Naive thymus-derived CD4-positive, alpha-beta T cell (primary cell): Measurements from ENCODE around the gene SMC1A. TPM values are rescaled to one million over a fixed set of nuclear protein-coding genes. Genes with fewer than 3 reads are reported as not detected.

ENCODE experiments used
- ATAC-seq: fragments of 150-1000 bp; cut with Tn5 transposase; 2 replicates; pipeline ENCODE4 v1.10.0; 2021; ENCODE audit warnings: mild to moderate bottlenecking, moderate library complexity
- CTCF ChIA-PET: fragments of 350-600 bp; sonication (Branson Sonifier 250); formaldehyde crosslinking; loops from one replicate; lab custom pipeline; 2021; ENCODE audit warnings: antibody characterized with exemption; lab: Charles Lee
- POLR2A ChIA-PET: fragments of 350-600 bp; sonication (Branson Sonifier 250); formaldehyde crosslinking; loops from one replicate; lab custom pipeline; 2021; ENCODE audit warnings: antibody characterized with exemption, inconsistent platforms; lab: Charles Lee
- DNase-seq, 9 donors: peaks; one replicate each; pipeline versions ENCODE4 v3.0.0 to v3.0.0-alpha.2; 2020 to 2022; ENCODE audit warnings: mixed read lengths in 1 of 9
- H3K27ac ChIP-seq: one replicate; pipeline ENCODE4 v1.7.0; 2013; ENCODE audit warnings: mild to moderate bottlenecking, low read depth, low read length, moderate library complexity
- H3K27me3 ChIP-seq, 2 donors: one replicate each; pipeline ENCODE4 v1.7.0; 2013; ENCODE audit warnings: low read length in 2 of 2, mild to moderate bottlenecking in 2 of 2, moderate library complexity in 2 of 2; ENCODE audit not compliant: control insufficient read depth in 2 of 2, insufficient read depth in 2 of 2
- H3K36me3 ChIP-seq, 3 experiments: 1 replicate in 2 of 3; 2 replicates in 1 of 3; pipeline ENCODE4 v1.7.0; 2013; ENCODE audit warnings: low read length in 3 of 3, mild to moderate bottlenecking in 3 of 3, moderate library complexity in 1 of 3; ENCODE audit not compliant: insufficient read depth in 3 of 3, control insufficient read depth in 2 of 3
- H3K4me1 ChIP-seq, 2 donors: one replicate each; pipeline ENCODE4 v1.7.0; 2013; ENCODE audit warnings: low read length in 2 of 2, mild to moderate bottlenecking in 2 of 2, moderate library complexity in 1 of 2; ENCODE audit not compliant: control insufficient read depth in 2 of 2, insufficient read depth in 2 of 2
- H3K4me3 ChIP-seq: 2 replicates; pipeline ENCODE4 v1.7.0; 2013; ENCODE audit warnings: mild to moderate bottlenecking, low read length
- H3K9me3 ChIP-seq, 3 experiments: 1 replicate in 2 of 3; 2 replicates in 1 of 3; pipeline ENCODE4 v1.7.0; 2013; ENCODE audit warnings: low read length in 3 of 3; ENCODE audit not compliant: control insufficient read depth in 2 of 3
- H3K27ac Mint-ChIP-seq, 9 donors: one replicate each; pipeline ENCODE4 v1.8.0; 2020 to 2022; ENCODE audit warnings: mixed read lengths in 9 of 9, mild to moderate bottlenecking in 8 of 9, moderate library complexity in 5 of 9, inconsistent platforms in 2 of 9
- H3K27me3 Mint-ChIP-seq, 5 donors: one replicate each; pipeline ENCODE4 v1.8.0; 2021 to 2022; ENCODE audit warnings: mixed read lengths in 5 of 5, mild to moderate bottlenecking in 1 of 5
- H3K36me3 Mint-ChIP-seq, 5 donors: one replicate each; pipeline ENCODE4 v1.8.0; 2020 to 2022; ENCODE audit warnings: mixed read lengths in 5 of 5, mild to moderate bottlenecking in 3 of 5, inconsistent platforms in 1 of 5
- H3K4me1 Mint-ChIP-seq, 7 donors: one replicate each; pipeline ENCODE4 v1.8.0; 2020 to 2022; ENCODE audit warnings: mixed read lengths in 7 of 7, mild to moderate bottlenecking in 3 of 7, inconsistent platforms in 1 of 7
- H3K4me3 Mint-ChIP-seq, 10 donors: one replicate each; pipeline ENCODE4 v1.8.0; 2020 to 2022; ENCODE audit warnings: mild to moderate bottlenecking in 10 of 10, mixed read lengths in 10 of 10, moderate library complexity in 6 of 10, inconsistent platforms in 2 of 10
- H3K9me3 Mint-ChIP-seq, 11 donors: one replicate each; pipeline ENCODE4 v1.8.0; 2020 to 2022; ENCODE audit warnings: mixed read lengths in 11 of 11, mild to moderate bottlenecking in 4 of 11, inconsistent platforms in 1 of 11, moderate library complexity in 1 of 11
- intact Hi-C, 2 donors: fragments of 100-400 bp; cut with micrococcal nuclease; formaldehyde crosslinking; loops; one replicate each; pipeline ENCODE4 v1.15.1; 2023
- polyA plus RNA-seq, 2 donors: library from polyadenylated mRNA; unstranded; fragments of 300-500 nt; fragmentation: Illumina TruSeq; gene quantifications; one replicate each; pipeline ENCODE4 v1.2.3, GENCODE V29; 2021
- total RNA-seq, 6 experiments: library from RNA in 5 of 6; stranded (reverse) in 5 of 6; gene quantifications; 1 replicate in 5 of 6; 2 replicates in 1 of 6; pipeline ENCODE4 v1.2.3 and lab custom pipeline; 2021 to 2026

SMC1A gene
- total and polyA plus RNA-seq, 7 experiments from 2014 or later, result 53.0 to 108 (median 67.7) TPM

- peaks cover 0 to 5% (median 0%) of the 10 kb centered on the region in 7 donors for H3K4me1 Mint-ChIP-seq
- no peak overlapping the region for H3K27ac Mint-ChIP-seq
- Histone ChIP-seq H3K4me3 (no peak overlapping the region), H3K27me3 (no peaks in the 10 kb centered on the region), H3K27ac (no peak overlapping the region), H3K9me3 (no peaks in the 10 kb centered on the region), H3K36me3 (no peaks in the 10 kb centered on the region), H3K4me1 (no peaks in the 10 kb centered on the region)
- no peaks in the 10 kb centered on the region for H3K36me3 Mint-ChIP-seq
- no peaks in the 10 kb centered on the region for H3K27me3 Mint-ChIP-seq
- DNase-seq (no peak), ATAC-seq (no peak)
- intact Hi-C loops, result no loop called here
- CTCF ChIA-PET, result no interaction called here
- peaks cover 0 to 12% (median 0%) of the 10 kb centered on the region in 11 donors for H3K9me3 Mint-ChIP-seq
- POLR2A ChIA-PET, result no interaction called here
- H3K4me3 Mint-ChIP-seq, result no peak overlapping the region
Measured at GRCh38 chrX:53354669-53355068, 67.8 kb downstream of the SMC1A start.

- H3K27me3 Mint-ChIP-seq, result no peaks in the 10 kb centered on the region
- Histone ChIP-seq H3K36me3 (no peaks in the 10 kb centered on the region), H3K4me3 (no peak overlapping the region), H3K9me3 (no peaks in the 10 kb centered on the region), H3K4me1 (no peaks in the 10 kb centered on the region), H3K27ac (no peak overlapping the region), H3K27me3 (no peaks in the 10 kb centered on the region)
- DNase-seq, result no peak
- ChIA-PET POLR2A (no interaction called here), CTCF (no interaction called here)
- H3K9me3 Mint-ChIP-seq, result peaks cover 0 to 12% (median 0%) of the 10 kb centered on the region in 11 donors
- no peak overlapping the region for H3K27ac Mint-ChIP-seq
- H3K4me1 Mint-ChIP-seq, result no peaks in the 10 kb centered on the region
- intact Hi-C loops, result no loop called here
- H3K4me3 Mint-ChIP-seq, result no peak overlapping the region
- no peaks in the 10 kb centered on the region for H3K36me3 Mint-ChIP-seq
- ATAC-seq, result no peak
Measured at GRCh38 chrX:53347948-53348347, 74.5 kb downstream of the SMC1A start.

- Mint-ChIP-seq H3K36me3 (no peaks in the 10 kb centered on the region), H3K9me3 (peaks cover 0 to 3% (median 0%) of the 10 kb centered on the region in 11 donors), H3K4me3 (no peak overlapping the region), H3K27me3 (no peaks in the 10 kb centered on the region), H3K27ac (no peak overlapping the region), H3K4me1 (peaks cover 0 to 3% (median 0%) of the 10 kb centered on the region in 7 donors)
- Histone ChIP-seq H3K9me3 (no peaks in the 10 kb centered on the region), H3K27ac (no peak overlapping the region), H3K4me1 (no peaks in the 10 kb centered on the region), H3K27me3 (no peaks in the 10 kb centered on the region), H3K4me3 (no peak overlapping the region), H3K36me3 (no peaks in the 10 kb centered on the region)
- CTCF ChIA-PET, result interaction anchor here (0.6 kb wide), 1 partner anchor 1013 kb away, joined by 3 read pairs; no protein-coding TSS in a partner anchor
- no peak for ATAC-seq
- POLR2A ChIA-PET, result no interaction called here
- intact Hi-C loops, result no loop called here
- no peak for DNase-seq
Measured at GRCh38 chrX:53340852-53341645, 81.4 kb downstream of the SMC1A start.

GRCh38 chrX:53337101-53337500, 85.4 kb downstream of the SMC1A start:
- Histone ChIP-seq H3K36me3 (no peaks in the 10 kb centered on the region), H3K4me3 (no peak overlapping the region), H3K9me3 (no peaks in the 10 kb centered on the region), H3K27me3 (no peaks in the 10 kb centered on the region), H3K4me1 (no peaks in the 10 kb centered on the region), H3K27ac (no peak overlapping the region)
- Mint-ChIP-seq H3K9me3 (no peaks in the 10 kb centered on the region), H3K27me3 (peaks cover 0 to 12% (median 5%) of the 10 kb centered on the region in 5 donors), H3K4me3 (no peak overlapping the region), H3K36me3 (no peaks in the 10 kb centered on the region), H3K27ac (no peak overlapping the region), H3K4me1 (peaks cover 0 to 3% (median 0%) of the 10 kb centered on the region in 7 donors)
- intact Hi-C loops, result no loop called here
- CTCF ChIA-PET, result interaction anchor here (0.6 kb wide), 1 partner anchor 30 kb away, joined by 4 read pairs; no protein-coding TSS in a partner anchor
- no peak for DNase-seq
- POLR2A ChIA-PET, result no interaction called here
- ATAC-seq, result no peak

GRCh38 chrX:53333853-53334252, 88.6 kb downstream of the SMC1A start:
- intact Hi-C loops, result no loop called here
- Histone ChIP-seq H3K36me3 (no peaks in the 10 kb centered on the region), H3K4me3 (no peak overlapping the region), H3K4me1 (no peaks in the 10 kb centered on the region), H3K9me3 (no peaks in the 10 kb centered on the region), H3K27me3 (no peaks in the 10 kb centered on the region), H3K27ac (no peak overlapping the region)
- H3K27ac Mint-ChIP-seq, result no peak overlapping the region
- ATAC-seq (no peak), DNase-seq (no peak)
- peaks cover 0 to 1% (median 0%) of the 10 kb centered on the region in 7 donors for H3K4me1 Mint-ChIP-seq
- H3K9me3 Mint-ChIP-seq, result no peaks in the 10 kb centered on the region
- CTCF ChIA-PET, result no interaction called here
- H3K36me3 Mint-ChIP-seq, result no peaks in the 10 kb centered on the region
- H3K4me3 Mint-ChIP-seq, result no peak overlapping the region
- POLR2A ChIA-PET, result no interaction called here
- peaks cover 0 to 21% (median 9%) of the 10 kb centered on the region in 5 donors for H3K27me3 Mint-ChIP-seq

GRCh38 chrX:53332204-53332603, 90.2 kb downstream of the SMC1A start:
- intact Hi-C loops, result no loop called here
- POLR2A ChIA-PET, result no interaction called here
- no peaks in the 10 kb centered on the region for H3K27me3 ChIP-seq
- H3K27ac Mint-ChIP-seq, result no peak overlapping the region
- peaks cover 0 to 1% (median 0%) of the 10 kb centered on the region in 7 donors for H3K4me1 Mint-ChIP-seq
- no peaks in the 10 kb centered on the region for H3K4me1 ChIP-seq
- H3K27me3 Mint-ChIP-seq, result peaks cover 0 to 31% (median 9%) of the 10 kb centered on the region in 5 donors
- no peaks in the 10 kb centered on the region for H3K36me3 ChIP-seq
- H3K9me3 Mint-ChIP-seq, result no peaks in the 10 kb centered on the region
- no peak for DNase-seq
- H3K4me3 ChIP-seq, result no peak overlapping the region
- CTCF ChIA-PET, result no interaction called here
- no peak overlapping the region for H3K27ac ChIP-seq
- no peak for ATAC-seq
- H3K9me3 ChIP-seq, result no peaks in the 10 kb centered on the region
- no peaks in the 10 kb centered on the region for H3K36me3 Mint-ChIP-seq
- no peak overlapping the region for H3K4me3 Mint-ChIP-seq

- no peaks in the 10 kb centered on the region for H3K36me3 Mint-ChIP-seq
Measured at GRCh38 chrX:53330331-53330730, 92.1 kb downstream of the SMC1A start.

More at GRCh38 chrX:53330331-53330730, 92.1 kb downstream of the SMC1A start:
- Mint-ChIP-seq H3K27ac (no peak overlapping the region), H3K9me3 (no peaks in the 10 kb centered on the region), H3K4me1 (no peaks in the 10 kb centered on the region), H3K4me3 (no peak overlapping the region), H3K27me3 (peaks cover 9 to 45% (median 16%) of the 10 kb centered on the region in 5 donors)
- intact Hi-C loops, result no loop called here
- Histone ChIP-seq H3K4me1 (no peaks in the 10 kb centered on the region), H3K9me3 (no peaks in the 10 kb centered on the region), H3K4me3 (no peak overlapping the region), H3K27me3 (no peaks in the 10 kb centered on the region), H3K36me3 (no peaks in the 10 kb centered on the region), H3K27ac (no peak overlapping the region)
- CTCF ChIA-PET, result interaction anchor here (0.7 to 1.1 kb wide), 2 partner anchors 12 to 18 kb away, joined by 3 read pairs; no protein-coding TSS in a partner anchor
- POLR2A ChIA-PET, result no interaction called here
- DNase-seq, result no peak
- no peak for ATAC-seq
